HG02885 (cell line): ENCODE measurements around the gene ZNF184.
"Not testable (repeated sequence)": the region's sequence is repeated elsewhere in the genome, so short reads cannot be mapped to it uniquely, and the experiment has no call there.

Experiments
- ATAC-seq: cut with Tn5 transposase; IDR thresholded peaks from one replicate; pipeline ENCODE4 v1.9.1; 2021; ENCODE audit warnings: mild to moderate bottlenecking; ENCODE audit not compliant: unreplicated experiment, poor library complexity

The ZNF184 gene

DNA sequence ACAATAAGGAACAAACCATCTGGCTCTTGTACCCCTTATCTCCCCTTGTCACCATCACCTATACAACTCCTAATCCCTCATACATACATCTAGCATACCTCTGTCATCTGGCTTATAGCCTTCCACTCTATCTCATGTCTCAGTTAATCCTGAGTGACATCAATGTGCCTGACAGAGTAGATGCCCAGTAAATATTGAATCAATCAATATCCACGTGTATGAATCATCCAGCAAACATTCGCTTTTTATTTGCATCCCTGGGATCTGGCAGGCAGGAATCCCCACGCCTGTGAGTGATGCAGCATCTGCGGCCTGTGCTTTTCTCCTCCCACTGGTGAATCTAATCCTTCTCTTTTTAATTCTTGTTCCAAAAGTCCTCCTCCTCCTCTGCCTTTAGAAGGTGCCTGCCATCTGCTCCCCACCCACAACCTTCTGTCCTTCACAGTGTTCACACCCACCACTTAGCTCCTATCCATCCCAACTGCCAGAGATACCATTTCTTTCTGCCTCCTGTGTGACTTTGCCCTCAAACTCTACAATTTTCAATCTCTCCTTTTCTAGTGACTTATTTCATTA, 46.8 kb downstream of the ZNF184 start:
- ATAC-seq = no peak

DNA sequence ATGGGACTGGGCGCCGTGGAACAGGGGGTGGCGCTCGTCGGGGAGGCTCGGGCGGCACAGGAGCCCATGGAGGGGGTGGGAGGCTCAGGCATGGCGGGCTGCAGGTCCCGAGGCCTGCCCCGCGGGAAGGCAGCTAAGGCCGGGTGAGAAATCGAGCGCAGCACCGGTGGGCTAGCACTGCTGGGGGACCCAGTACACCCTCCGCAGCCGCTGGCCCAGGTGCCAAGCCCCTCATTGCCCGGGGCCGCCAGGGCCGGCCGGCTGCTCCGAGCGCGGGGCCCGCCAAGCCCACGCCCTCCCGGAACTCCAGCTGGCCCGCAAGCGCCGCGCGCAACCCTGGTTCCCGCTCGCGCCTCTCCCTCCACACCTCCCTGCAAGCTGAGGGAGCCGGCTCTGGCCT, 48.1 kb downstream of the ZNF184 start:
- ATAC-seq = not testable (repeated sequence)

DNA sequence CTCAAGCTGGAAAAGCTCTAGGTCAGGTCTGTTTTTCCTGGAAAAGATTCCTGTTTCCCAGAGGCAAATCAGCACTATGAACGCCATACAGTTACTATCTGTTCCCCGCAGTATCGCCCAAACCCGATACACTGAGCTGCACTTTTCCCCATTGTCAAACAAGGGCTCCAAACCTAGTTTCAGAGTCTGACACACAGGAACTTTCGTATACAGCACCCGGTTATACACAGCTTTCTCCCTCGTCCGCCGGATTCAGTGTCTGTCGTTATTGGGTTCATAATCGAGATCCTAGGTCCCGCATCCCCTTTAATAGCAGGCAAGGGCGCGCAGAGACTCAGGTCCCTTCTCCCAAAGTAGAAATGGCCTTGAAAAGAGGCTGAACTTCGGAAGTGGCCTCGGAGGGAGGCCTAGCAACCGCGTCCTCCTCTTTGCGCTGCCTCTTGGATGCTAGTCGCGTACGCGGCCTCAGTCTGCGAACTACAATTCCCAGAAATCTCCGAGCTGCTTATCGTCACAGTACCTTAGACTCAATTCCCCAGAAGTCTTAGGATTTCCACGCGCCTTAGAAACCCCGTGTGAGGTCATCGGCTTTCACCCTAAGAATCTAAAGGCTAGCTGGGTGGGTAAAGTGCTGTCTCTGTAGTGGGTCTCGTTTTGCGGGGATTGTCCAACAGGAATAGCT, 50.1 kb downstream of the ZNF184 start:
- ATAC-seq = no peak

DNA sequence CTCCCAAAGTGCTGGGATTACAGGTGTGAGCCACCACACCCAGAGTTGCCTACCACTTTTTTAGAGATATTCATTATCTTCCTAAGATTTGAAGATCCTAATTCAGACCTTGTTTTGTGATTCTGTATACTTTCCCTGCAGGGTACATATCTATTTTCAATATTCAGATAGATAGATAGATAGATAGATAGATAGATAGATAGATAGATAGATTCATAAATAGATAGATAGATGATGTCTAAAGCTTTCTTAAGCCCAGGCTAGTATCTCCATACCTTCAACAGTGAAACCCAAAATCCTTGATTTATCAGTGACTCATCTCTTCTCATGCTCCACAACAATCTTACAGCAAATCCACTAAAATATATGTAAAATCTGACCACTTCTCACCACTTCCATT, 53.5 kb downstream of the ZNF184 start:
- no peak for ATAC-seq

DNA sequence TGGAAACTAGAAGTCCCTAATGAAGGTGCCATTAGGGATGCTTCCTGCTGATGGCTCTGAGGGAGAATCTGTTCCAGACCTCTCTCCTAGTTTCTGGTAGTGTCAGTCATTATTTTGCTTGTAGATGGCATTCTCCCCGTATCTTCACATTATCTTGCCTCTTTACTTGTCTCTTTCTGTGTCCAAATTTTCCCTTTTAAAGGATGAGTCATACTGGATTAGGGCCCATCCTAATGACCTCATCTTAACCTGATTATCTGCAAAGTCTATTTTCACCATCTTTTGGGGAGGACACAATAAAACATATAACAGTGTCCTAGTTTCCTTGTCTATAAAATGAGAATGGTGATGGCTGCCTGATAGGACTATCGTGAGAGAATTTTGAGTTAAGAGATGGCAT, 57.0 kb downstream of the ZNF184 start:
- ATAC-seq = no peak

DNA sequence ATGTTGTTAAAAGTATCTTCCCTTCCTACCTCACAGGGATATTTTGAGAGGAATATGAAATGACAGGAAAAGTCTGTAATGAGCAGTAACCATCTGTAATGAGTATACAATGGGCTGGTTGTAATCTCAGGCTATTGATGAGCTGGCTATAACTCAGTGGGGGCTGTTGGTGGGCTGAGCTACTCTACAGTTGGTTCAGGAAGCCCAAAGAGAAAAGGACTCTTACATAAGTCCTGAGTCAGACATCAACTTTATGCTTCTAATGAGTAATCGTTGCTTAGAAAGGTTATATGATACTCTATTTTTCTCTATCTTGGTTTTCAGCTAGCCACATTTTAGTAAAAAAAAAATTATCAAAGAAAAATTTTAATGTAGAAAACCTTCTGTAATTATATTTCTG, 57.9 kb downstream of the ZNF184 start:
- no peak for ATAC-seq

DNA sequence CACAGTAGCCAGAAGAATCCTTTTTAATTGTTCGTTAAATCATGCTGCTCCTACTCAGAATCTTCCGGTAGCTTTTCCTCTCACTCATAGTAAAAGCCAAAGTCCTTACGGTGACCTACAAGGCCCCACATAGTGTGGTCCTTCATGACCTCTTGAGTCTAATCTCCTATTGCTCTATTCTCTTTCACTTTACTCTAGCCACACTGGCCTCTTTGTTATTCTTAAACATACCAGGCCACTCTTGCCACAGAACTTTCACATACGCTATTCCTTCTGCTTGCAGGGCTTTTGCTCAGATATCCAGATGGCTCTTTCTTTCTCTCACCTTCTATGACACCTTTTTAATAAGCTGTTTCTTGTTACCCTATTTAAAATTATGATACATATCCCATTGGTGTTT, 58.6 kb downstream of the ZNF184 start:
- ATAC-seq = no peak

DNA sequence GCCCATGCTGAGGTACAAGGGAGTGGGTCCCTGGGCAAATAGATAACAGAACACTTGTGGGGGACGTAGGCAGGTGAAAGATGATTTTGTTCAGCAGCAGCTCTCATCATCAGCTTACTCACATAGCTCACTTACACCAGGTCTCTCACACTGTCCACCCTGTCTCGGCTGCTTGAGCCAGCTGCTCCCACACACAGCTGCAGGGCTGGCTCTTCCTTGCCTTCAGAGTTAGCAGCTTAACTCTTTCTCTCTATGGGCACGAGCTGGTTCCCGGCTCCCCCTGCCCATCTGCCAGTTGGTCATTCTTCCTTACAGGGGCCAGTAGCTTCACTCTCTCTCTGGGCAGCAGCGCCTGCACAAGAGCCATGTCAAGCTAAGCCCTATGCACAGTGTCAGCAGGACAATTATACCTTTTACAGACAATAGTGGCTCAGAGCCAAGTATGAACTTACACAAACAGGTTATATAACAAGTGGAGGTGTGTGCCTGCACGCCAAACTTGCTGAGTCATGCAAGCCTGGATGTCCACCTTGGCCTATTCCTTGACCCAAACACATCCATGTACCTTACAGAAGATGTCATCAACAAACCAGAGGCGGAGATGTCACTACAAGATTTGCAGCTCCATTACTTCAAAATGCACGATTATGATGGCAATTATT, 65.6 kb downstream of the ZNF184 start:
- no peak for ATAC-seq

DNA sequence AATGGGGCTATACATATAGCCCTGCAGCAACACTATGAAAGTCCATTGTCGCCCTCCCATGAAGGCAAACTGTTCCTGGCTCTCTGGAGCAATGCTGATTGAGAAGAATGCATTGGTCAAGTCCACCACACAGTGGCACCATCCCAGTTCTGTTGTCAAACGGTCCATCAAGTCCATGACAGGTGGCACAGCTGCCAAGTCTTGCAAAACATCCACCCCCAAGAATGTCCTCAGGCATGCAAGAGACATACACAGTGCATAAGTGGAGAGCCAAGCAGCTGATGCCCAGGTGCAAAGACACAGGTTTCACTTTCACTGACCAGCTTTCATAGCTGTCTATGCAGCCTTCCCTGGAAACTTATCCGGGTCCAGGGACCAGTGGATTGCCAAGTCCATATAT, 66.8 kb downstream of the ZNF184 start:
- no peak for ATAC-seq

DNA sequence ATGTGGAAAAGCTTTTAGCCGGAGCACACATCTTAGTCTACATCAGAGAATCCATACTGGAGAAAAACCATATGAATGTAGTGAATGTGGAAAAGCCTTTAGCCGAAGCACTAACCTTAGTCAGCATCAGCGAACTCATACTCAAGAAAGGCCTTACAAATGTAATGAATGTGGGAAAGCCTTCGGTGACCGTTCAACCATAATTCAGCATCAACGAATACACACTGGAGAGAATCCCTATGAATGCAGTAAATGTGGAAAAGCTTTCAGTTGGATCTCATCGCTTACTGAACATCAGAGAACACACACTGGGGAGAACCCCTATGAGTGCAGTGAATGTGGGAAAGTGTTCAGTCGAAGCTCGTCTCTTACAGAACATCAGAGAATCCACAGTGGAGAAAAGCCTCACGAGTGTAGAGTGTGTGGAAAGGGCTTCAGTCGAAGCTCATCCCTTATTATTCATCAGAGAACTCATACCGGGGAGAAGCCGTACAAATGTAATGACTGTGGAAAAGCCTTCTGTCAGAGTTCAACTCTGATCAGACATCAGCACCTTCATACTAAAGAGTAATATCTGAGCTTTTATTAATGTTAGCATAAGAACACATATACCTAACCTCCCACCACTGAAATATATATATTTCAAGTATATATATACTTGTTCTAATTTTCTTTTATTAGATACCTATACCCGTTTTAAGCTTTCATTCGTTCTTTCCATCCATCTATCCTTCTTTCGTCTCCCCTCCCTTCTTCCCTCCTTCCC, 71.8 kb downstream of the ZNF184 start:
- no peak for ATAC-seq
